DMS 273 treated with DMSO at 0.1 percent for 48 hours (cell line): Measurements from ENCODE around the gene HDAC7.

Experiments
- DNase-seq: peaks from one replicate; lab custom pipeline; 2025; lab: John Stamatoyannopoulos, UW

The HDAC7 gene

GRCh38 chr12:47758834-47759690, 60.6 kb downstream of the HDAC7 start, which contains the start of gene RAPGEF3:
RAPGEF3 (minus strand) TSS chr12:47758880; CDS start chr12:47758556, 324 bp downstream.
- DNase-seq, result peak; percentile 16

GRCh38 chr12:47758584-47758833, 61.2 kb downstream of the HDAC7 start:
- no peak for DNase-seq

- DNase-seq, result no peak
Observed at GRCh38 chr12:47757840-47758583, 61.7 kb downstream of the HDAC7 start.

GRCh38 chr12:47757364-47757839, 62.3 kb downstream of the HDAC7 start:
- no peak for DNase-seq

- no peak for DNase-seq
Observed at GRCh38 chr12:47755655-47756562, 63.8 kb downstream of the HDAC7 start.

- DNase-seq, result no peak
Observed at GRCh38 chr12:47754881-47755280, 64.8 kb downstream of the HDAC7 start.

- no peak for DNase-seq
Observed at GRCh38 chr12:47754126-47754525, 65.6 kb downstream of the HDAC7 start.

GRCh38 chr12:47753021-47754001, 66.4 kb downstream of the HDAC7 start:
- DNase-seq, result no peak

- no peak for DNase-seq
Observed at GRCh38 chr12:47752552-47752951, 67.2 kb downstream of the HDAC7 start.

GRCh38 chr12:47752121-47752520, 67.6 kb downstream of the HDAC7 start:
- no peak for DNase-seq

GRCh38 chr12:47751561-47751960, 68.1 kb downstream of the HDAC7 start:
- no peak for DNase-seq

GRCh38 chr12:47750916-47751470, 68.7 kb downstream of the HDAC7 start:
- no peak for DNase-seq

GRCh38 chr12:47750229-47750798, 69.4 kb downstream of the HDAC7 start:
- DNase-seq, result no peak

- DNase-seq, result no peak
Observed at GRCh38 chr12:47748899-47749298, 70.8 kb downstream of the HDAC7 start.

GRCh38 chr12:47748507-47748828, 71.2 kb downstream of the HDAC7 start:
- DNase-seq, result no peak

- no peak for DNase-seq
Observed at GRCh38 chr12:47747596-47748506, 71.9 kb downstream of the HDAC7 start.

GRCh38 chr12:47747126-47747525, 72.6 kb downstream of the HDAC7 start:
- no peak for DNase-seq

- no peak for DNase-seq
Observed at GRCh38 chr12:47746523-47746922, 73.2 kb downstream of the HDAC7 start.

GRCh38 chr12:47746073-47746472, 73.6 kb downstream of the HDAC7 start:
- DNase-seq, result no peak
